DND-41 (cell line): ENCODE data around the gene PNPLA1.

Experiments
- CTCF ChIP-seq: IDR thresholded peaks from 2 replicates; pipeline ENCODE4 v1.5.1; 2012; ENCODE audit warnings: borderline replicate concordance, low read length, moderate library complexity, mild to moderate bottlenecking; ENCODE audit not compliant: poor library complexity, severe bottlenecking; ENCODE audit errors: extremely low read depth
- EZH2 ChIP-seq: IDR thresholded peaks from 3 replicates; pipeline ENCODE4 v1.6.1; 2012; ENCODE audit warnings: borderline replicate concordance, low read depth, mild to moderate bottlenecking, moderate library complexity, low read length, inconsistent platforms; ENCODE audit not compliant: severe bottlenecking

GRCh38 chr6:36340618-36341454, 71.0 kb downstream of the PNPLA1 start:
- no peak for TF ChIP-seq EZH2
- peak; percentile 82 for TF ChIP-seq CTCF
